ENCODE results near the gene TNNI3. TPM values are rescaled to one million over a fixed set of nuclear protein-coding genes. Genes with fewer than 3 reads are reported as not detected.

TNNI3 gene
- total and polyA plus RNA-seq, 10 of the 15 experiments (the other 5 are each of a cell fraction or from before 2014, with no cell fraction given): not detected

DNA sequence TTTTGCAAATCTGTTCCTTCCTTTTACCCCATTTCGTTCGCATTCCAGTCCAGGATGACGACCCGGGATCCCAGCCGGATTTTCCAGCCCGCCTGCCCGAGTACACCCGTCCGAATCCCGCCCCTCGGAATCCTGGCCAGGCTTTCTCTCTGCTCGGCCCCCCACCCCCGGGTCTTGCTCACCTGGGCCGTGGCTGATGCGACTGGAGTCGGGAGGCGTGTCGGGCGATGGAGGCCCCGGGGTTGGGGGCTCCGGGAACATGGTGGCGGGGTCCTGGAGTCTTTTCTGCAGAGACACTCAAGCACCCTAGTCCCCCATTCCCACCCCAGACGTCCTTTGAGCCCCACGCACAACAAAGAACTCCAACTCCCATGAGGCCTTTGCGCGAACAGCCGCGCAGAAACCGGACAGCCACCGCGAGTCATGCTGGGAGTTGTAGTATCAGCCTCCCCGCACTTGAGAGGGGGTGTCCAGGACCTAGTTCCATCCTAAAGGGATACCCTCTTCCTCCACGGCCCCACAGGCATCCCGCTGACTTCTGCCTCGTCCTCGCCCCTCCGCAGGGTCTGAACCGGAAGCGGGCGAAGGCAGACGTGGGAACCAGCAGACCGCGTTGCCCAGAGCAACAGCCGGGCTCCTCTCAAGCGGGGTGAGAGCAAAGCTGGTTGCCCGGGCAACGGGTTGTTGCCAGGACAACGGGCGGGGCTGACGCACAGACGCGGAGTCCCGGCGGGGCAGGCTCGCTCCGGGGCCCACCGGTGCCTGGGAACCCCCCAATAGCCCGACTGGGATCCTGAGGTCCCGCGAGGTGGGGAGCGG, 21.5 kb upstream of the TNNI3 start (continued):
- TF ChIP-seq ATF7 (IDR thresholded peaks at IDR 0.05; ENCODE audit: low read depth) (no peak), NR2C2 (IDR thresholded peaks at IDR 0.05; ENCODE audit: borderline replicate concordance, control insufficient read depth, insufficient read length, low read depth) (no peak), ZNF274 (IDR thresholded peaks at IDR 0.05; ENCODE audit: insufficient read depth, insufficient read length) (no peak), CBX3 (IDR thresholded peaks at IDR 0.05; ENCODE audit: borderline replicate concordance, low read depth) (no peak), MYC (IDR thresholded peaks at IDR 0.05; ENCODE audit: insufficient read depth, insufficient read length, insufficient replicate concordance, low read length, severe bottlenecking) (no peak), SMC3 (IDR thresholded peaks at IDR 0.05; ENCODE audit: borderline replicate concordance, low read length) (no peak), JUND (IDR thresholded peaks at IDR 0.05; ENCODE audit: low read depth, low read length) (no peak), EP300 (IDR thresholded peaks at IDR 0.05; ENCODE audit: borderline replicate concordance in 1 of 2, control insufficient read depth in 1 of 2, low read depth in 2 of 2, low read length in 2 of 2) (peak in 1 of 2 experiments; percentile 7; a peak in 1 of 4 replicates), RELA (IDR thresholded peaks at IDR 0.05; ENCODE audit: borderline replicate concordance, partially characterized antibody) (no peak), EED (IDR thresholded peaks at IDR 0.05; ENCODE audit: low read depth) (peak; percentile 59; the same call in 1 of the 2 replicates), EGR1 (IDR thresholded peaks at IDR 0.05; ENCODE audit: borderline replicate concordance in 1 of 2, low read depth in 2 of 2, low read length in 2 of 2) (peak in 1 of 2 experiments; percentile 67; a peak in 1 of 3 replicates), MAX (IDR thresholded peaks at IDR 0.05; ENCODE audit: low read depth, low read length) (no peak), ZNF622 (IDR thresholded peaks at IDR 0.05) (no peak), NFXL1 (IDR thresholded peaks at IDR 0.05; ENCODE audit: borderline replicate concordance) (no peak), SP1 (IDR thresholded peaks at IDR 0.05; ENCODE audit: low read depth, low read length) (peak; percentile 91), E4F1 (IDR thresholded peaks at IDR 0.05; ENCODE audit: borderline replicate concordance, partially characterized antibody) (peak; percentile 60), IKZF2 (IDR thresholded peaks at IDR 0.05) (no peak), SMAD5 (IDR thresholded peaks at IDR 0.05; ENCODE audit: low read depth) (no peak), RELB (IDR thresholded peaks at IDR 0.05; ENCODE audit: low read depth) (no peak), GATAD2B (conservative IDR thresholded peaks at IDR 0.05; ENCODE audit: low read depth) (peak; percentile 96), RFX5 (IDR thresholded peaks at IDR 0.05; ENCODE audit: low read depth, low read length) (no peak), HDGF (IDR thresholded peaks at IDR 0.05) (no peak; the same call in 1 of the 2 replicates), KAT2A (conservative IDR thresholded peaks at IDR 0.05; ENCODE audit: control insufficient read depth, low read depth, low read length) (no peak), STAT1 (conservative IDR thresholded peaks at IDR 0.05) (no peak), SIN3A (IDR thresholded peaks at IDR 0.05; ENCODE audit: low read depth, low read length) (peak; percentile 51; the same call in 1 of the 2 replicates), KLF5 (IDR thresholded peaks at IDR 0.05; ENCODE audit: partially characterized antibody) (peak; percentile 76), CHD1 (IDR thresholded peaks at IDR 0.05; ENCODE audit: low read depth, low read length) (no peak), PML (IDR thresholded peaks at IDR 0.05; ENCODE audit: low read length) (no peak)

Measured in GM12878 (cell line).